Stomach (tissue), 9 donors: ENCODE results near the gene CXCL17. TPM values are rescaled to one million over a fixed set of nuclear protein-coding genes. Genes with fewer than 3 reads are reported as not detected.

Experiments used
- DNase-seq, 2 donors: peaks; one replicate each; pipeline versions ENCODE4 v3.0.0 to v3.0.0-alpha.2; 2013 to 2019
- H3K27ac ChIP-seq, 5 donors: fragments of 200-600 bp in 4 of 5; sonication (generic) in 4 of 5; one replicate each; pipeline ENCODE4 v1.5.1; 2013 to 2019; ENCODE audit warnings: mild to moderate bottlenecking in 1 of 5, moderate library complexity in 1 of 5
- H3K27me3 ChIP-seq, 3 donors: fragments of 200-600 bp; sonication (generic); one replicate each; pipeline ENCODE4 v1.5.1; 2017 to 2019; ENCODE audit warnings: mixed run types in 1 of 3
- H3K36me3 ChIP-seq, 4 donors: fragments of 200-600 bp; sonication (generic); 1 replicate in 3 of 4; 2 replicates in 1 of 4; pipeline ENCODE4 v1.5.1; 2016 to 2019
- H3K4me1 ChIP-seq, 4 donors: fragments of 200-600 bp; sonication (generic); one replicate each; pipeline ENCODE4 v1.5.1; 2016 to 2019
- H3K4me3 ChIP-seq, 4 donors: fragments of 200-600 bp; sonication (generic) in 3 of 4; one replicate each; pipeline ENCODE4 v1.5.1; 2016 to 2019; ENCODE audit warnings: mild to moderate bottlenecking in 1 of 4
- H3K9me3 ChIP-seq, 4 donors: fragments of 200-600 bp; sonication (generic); one replicate each; pipeline ENCODE4 v1.5.1; 2016 to 2019
- CTCF ChIP-seq, 7 experiments: fragments of 450-650 bp in 4 of 7; fragments of 200-600 bp in 3 of 7; sonication (generic) in 3 of 7; IDR thresholded peaks; one replicate each; pipeline ENCODE4 v1.5.1; 2016 to 2019; ENCODE audit warnings: antibody characterized with exemption in 7 of 7, control low read depth in 2 of 7, mild to moderate bottlenecking in 1 of 7
- EP300 ChIP-seq: sonication (generic); formaldehyde crosslinking; IDR thresholded peaks from one replicate; pipeline ENCODE4 v1.6.1; 2017; ENCODE audit warnings: antibody characterized with exemption
- POLR2A ChIP-seq, 4 donors: fragments of 450-650 bp; IDR thresholded peaks; one replicate each; pipeline ENCODE4 v1.6.1; 2016; ENCODE audit warnings: antibody characterized with exemption in 4 of 4, control low read depth in 2 of 4, mild to moderate bottlenecking in 1 of 4, moderate library complexity in 1 of 4
- POLR2AphosphoS5 ChIP-seq, 3 donors: sonication (generic); formaldehyde crosslinking; IDR thresholded peaks; one replicate each; pipeline ENCODE4 v1.6.1; 2016; ENCODE audit warnings: antibody characterized with exemption in 3 of 3
- WGBS, 5 donors: extraction: QIAGEN DNeasy Blood & Tissue Kit in 3 of 5; methylation state at CpG; one replicate each; pipeline versions ENCODE4 v1.1.5 to v1.1.7; 2013 to 2018; 5-methylcytosine and 5-hydroxymethylcytosine counted together
- intact Hi-C: fragments of 100-400 bp; cut with DNase I; formaldehyde crosslinking; loops from one replicate; pipeline ENCODE4 v1.15.1; 2023; ENCODE audit warnings: low total_unique reads
- polyA plus RNA-seq, 3 donors: library from polyadenylated mRNA; stranded (reverse); fragments of 200-250 nt; gene quantifications; one replicate each; pipeline ENCODE4 v1.2.3, GENCODE V29; 2013
- total RNA-seq, 5 donors: library from RNA; depleted of rRNA; stranded (reverse); fragments of >200 nt; gene quantifications; one replicate each; pipeline versions ENCODE4 v1.1.0 to v1.2.3, GENCODE V29; 2014 to 2016
- donor health status: healthy with polysubstance abuse.
- donor health status: Bipolar disorder and iron deficiency.
- donor health status: healthy.

The CXCL17 gene
- total and polyA plus RNA-seq, 8 donors: 7.6 to 518 (median 107) TPM; not detected in 1

- H3K27ac ChIP-seq: peak overlapping the region; percentile 34 to 91 (median 86)
- no peak overlapping the region for H3K4me3 ChIP-seq
- no peaks in the 10 kb centered on the region for H3K36me3 ChIP-seq
- H3K4me1 ChIP-seq: peaks cover 11 to 58% (median 35%) of the 10 kb centered on the region in 4 donors
- H3K9me3 ChIP-seq: no peaks in the 10 kb centered on the region
- H3K27me3 ChIP-seq: no peaks in the 10 kb centered on the region
- no peak for DNase-seq
- TF ChIP-seq POLR2AphosphoS5 (IDR thresholded peaks at IDR 0.05): no peak
- no peak for TF ChIP-seq EP300
- no peak for TF ChIP-seq CTCF (IDR thresholded peaks at IDR 0.05)
- TF ChIP-seq POLR2A (IDR thresholded peaks at IDR 0.05): no peak
- WGBS, 5 donors: 71 to 84% (median 74%) methylated on average over 7 of the region's 7 CpGs
- intact Hi-C loops: no loop called here
Observed at GRCh38 chr19:42445948-42446347, 3.2 kb upstream of the CXCL17 start.

DNA sequence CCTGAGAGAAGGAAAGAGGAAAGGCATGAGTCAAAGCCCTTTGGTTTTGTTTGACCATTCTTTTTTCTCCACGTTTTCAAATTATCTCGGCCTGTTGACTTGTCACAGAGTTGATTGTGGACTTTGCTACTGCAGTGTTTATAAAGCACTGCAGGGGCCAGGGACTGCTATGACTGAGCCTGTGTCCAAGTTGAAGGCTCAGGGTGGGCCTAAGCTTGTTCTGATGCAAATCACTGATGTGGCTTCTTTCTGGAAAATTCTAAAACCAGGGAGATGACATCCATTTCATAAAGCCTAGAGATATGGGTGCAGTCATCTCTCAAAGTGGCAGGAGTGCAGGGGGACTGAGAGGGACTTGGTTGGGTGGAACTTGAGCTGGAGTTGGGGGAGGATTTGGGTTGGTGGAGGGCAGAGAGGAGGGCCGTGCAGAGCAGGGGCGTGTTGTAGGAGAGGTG lies 1.2 kb upstream of the CXCL17 start:
- Histone ChIP-seq H3K4me1 (peaks cover 11 to 57% (median 40%) of the 10 kb centered on the region in 4 donors), H3K9me3 (no peaks in the 10 kb centered on the region), H3K36me3 (no peaks in the 10 kb centered on the region), H3K4me3 (no peak overlapping the region), H3K27ac (peak overlapping the region; percentile 86 to 93 (median 88)), H3K27me3 (no peaks in the 10 kb centered on the region)
- WGBS, 5 donors: 22 to 45% (median 29%) methylated on average over 4 of the region's 4 CpGs
- intact Hi-C loops: no loop called here
- TF ChIP-seq POLR2A (IDR thresholded peaks at IDR 0.05): no peak
- TF ChIP-seq POLR2AphosphoS5 (IDR thresholded peaks at IDR 0.05): peak in 2 of 3 donors; percentile 56 to 69
- DNase-seq: peak; percentile 51 to 87

DNA sequence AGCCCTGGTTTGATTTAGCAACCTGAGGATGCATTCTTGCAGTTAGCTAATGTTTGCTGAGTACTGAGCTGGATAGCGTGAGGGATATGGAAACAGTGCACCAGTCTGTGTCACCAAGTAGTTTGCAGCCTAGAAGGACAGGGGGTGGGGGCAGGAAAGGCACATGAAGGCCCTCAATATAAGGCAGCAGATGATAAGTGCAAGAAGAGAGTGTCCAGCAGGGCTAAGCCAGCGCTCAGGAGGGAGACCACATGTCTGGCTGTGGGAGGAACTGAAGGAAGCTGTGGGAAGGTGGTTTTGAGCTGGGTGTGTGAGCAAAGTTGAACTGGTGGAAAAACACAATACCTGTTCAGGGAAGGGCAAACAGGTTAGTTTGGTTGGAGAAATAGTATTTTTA lies 1.7 kb downstream of the CXCL17 start:
- Histone ChIP-seq H3K27me3 (no peaks in the 10 kb centered on the region), H3K4me1 (peaks cover 6 to 66% (median 43%) of the 10 kb centered on the region in 4 donors), H3K27ac (peak overlapping the region; percentile 86 to 93 (median 88)), H3K9me3 (no peaks in the 10 kb centered on the region), H3K4me3 (peak overlapping the region; percentile 11 to 42 (median 29)), H3K36me3 (no peaks in the 10 kb centered on the region)
- peak; percentile 51 to 88 for DNase-seq
- TF ChIP-seq EP300: no peak
- peak in 2 of 3 donors; percentile 50 to 55 for TF ChIP-seq POLR2AphosphoS5 (IDR thresholded peaks at IDR 0.05)
- TF ChIP-seq CTCF (IDR thresholded peaks at IDR 0.05): peak in 2 of 7 experiments; percentile 7 to 18
- TF ChIP-seq POLR2A (IDR thresholded peaks at IDR 0.05): peak in 1 of 4 donors; percentile 46
- intact Hi-C loops: no loop called here
- 16 to 49% (median 36%) methylated on average over 2 of the region's 2 CpGs for WGBS, 5 donors

GRCh38 chr19:42440357-42441048 lies 2.2 kb downstream of the CXCL17 start:
- peak; percentile 89 to 91 for DNase-seq
- no peaks in the 10 kb centered on the region for H3K9me3 ChIP-seq
- H3K27me3 ChIP-seq: no peaks in the 10 kb centered on the region
- WGBS, 5 donors: 11 to 19% (median 17%) methylated on average over 16 of the region's 16 CpGs
- H3K36me3 ChIP-seq: no peaks in the 10 kb centered on the region
- TF ChIP-seq POLR2A (IDR thresholded peaks at IDR 0.05): no peak
- no peak for TF ChIP-seq EP300
- TF ChIP-seq CTCF (IDR thresholded peaks at IDR 0.05): peak in 5 of 7 experiments; percentile 74 to 93 (median 79)
- peak in 1 of 3 donors; percentile 48 for TF ChIP-seq POLR2AphosphoS5 (IDR thresholded peaks at IDR 0.05)
- H3K27ac ChIP-seq: peak overlapping the region; percentile 86 to 93 (median 88)
- peak overlapping the region in 2 of 4 donors; percentile 20 to 42 for H3K4me3 ChIP-seq
- intact Hi-C loops: no loop called here
- H3K4me1 ChIP-seq: peaks cover under 1 to 63% (median 40%) of the 10 kb centered on the region in 4 donors
